HG03378 (cell line): ENCODE data around the gene ZNF705A.
"Not testable (repeated sequence)": the region's sequence is repeated elsewhere in the genome, so short reads cannot be mapped to it uniquely, and the experiment has no call there.

Experiments used
- ATAC-seq: cut with Tn5 transposase; IDR thresholded peaks from one replicate; pipeline ENCODE4 v1.9.1; 2021; ENCODE audit warnings: mild to moderate bottlenecking, moderate library complexity; ENCODE audit not compliant: unreplicated experiment

The ZNF705A gene

DNA sequence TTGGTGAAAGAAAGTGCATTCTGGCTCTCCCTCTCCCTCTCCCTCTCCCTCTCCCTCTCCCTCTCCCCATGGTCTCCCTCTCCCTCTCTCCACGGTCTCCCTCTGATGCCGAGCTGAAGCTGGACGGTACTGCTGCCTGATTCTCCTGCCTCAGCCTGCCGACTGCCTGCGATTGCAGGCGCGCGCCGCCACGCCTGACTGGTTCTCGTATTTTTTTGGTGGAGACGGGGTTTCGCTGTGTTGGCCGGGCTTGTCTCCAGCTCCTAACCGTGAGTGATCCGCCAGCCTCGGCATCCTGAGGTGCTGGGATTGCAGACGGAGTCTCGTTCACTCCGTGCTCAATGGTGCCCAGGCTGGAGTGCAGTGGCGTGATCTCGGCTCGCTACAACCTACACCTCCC, 26.5 kb downstream of the ZNF705A start:
- ATAC-seq, result not testable (repeated sequence)

DNA sequence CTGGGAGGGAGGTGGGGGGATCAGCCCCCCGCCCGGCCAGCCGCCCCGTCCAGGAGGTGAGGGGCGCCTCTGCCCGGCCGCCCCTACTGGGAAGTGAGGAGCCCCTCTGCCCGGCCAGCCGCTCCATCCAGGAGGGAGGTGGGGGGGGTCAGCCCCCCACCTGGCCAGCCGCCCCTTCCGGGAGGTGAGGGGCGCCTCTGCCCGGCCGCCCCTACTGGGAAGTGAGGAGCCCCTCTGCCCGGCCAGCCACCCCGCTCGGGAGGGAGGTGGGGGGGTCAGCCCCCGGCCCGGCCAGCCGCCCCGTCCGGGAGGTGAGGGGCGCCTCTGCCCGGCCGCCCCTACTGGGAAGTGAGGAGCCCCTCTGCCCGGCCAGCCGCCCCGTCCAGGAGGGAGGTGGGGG, 27.4 kb downstream of the ZNF705A start:
- ATAC-seq, result not testable (repeated sequence)

DNA sequence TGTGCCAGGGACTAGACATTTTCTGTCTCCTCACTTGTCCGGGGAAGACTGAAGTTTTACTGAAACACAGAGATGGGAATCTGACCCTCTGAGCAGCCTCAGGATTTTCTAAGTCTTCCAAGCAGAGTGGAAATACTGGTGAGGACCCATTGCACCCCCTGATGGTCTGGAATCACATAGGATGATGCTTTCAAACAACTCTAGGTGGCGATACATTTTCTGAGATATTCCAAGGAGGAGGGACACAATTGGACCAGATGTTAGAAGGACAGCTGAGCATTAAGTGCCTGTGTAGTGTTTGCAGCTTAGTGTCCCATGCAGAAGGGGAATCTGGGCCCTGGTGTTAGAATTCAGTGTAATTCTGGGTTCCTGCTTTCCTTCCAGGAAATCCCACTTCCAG, 31.3 kb downstream of the ZNF705A start:
- ATAC-seq, result not testable (repeated sequence)

DNA sequence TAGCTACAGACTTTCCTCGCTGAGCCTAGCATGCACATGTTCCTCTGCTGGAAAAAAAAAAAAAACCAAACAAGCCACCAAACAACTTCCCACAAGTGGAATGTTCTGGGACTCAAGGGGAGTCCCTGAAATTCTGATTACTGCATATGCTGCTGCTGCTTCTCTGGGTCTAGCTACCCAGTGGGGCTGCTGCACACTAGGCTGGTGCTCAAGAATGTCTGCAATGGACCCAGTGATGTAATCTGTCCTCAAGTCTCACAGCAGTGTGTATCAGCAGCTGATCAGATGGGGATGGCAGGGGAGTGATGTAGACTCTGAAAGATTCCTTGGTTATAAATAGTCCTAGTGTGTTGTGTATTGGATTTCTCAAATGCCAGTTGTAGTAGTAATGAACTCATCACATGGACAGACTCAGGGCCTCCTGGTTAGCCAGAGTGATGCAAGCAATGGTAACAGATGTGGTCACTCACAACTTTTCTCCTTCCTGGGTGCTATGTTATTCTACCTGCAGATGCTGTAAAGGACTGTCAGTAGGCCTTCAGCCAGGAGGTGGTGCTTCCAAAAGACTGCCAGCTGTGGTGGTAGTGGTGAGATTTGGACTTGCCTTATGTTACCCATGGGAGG, 41.0 kb downstream of the ZNF705A start:
- not testable (repeated sequence) for ATAC-seq

DNA sequence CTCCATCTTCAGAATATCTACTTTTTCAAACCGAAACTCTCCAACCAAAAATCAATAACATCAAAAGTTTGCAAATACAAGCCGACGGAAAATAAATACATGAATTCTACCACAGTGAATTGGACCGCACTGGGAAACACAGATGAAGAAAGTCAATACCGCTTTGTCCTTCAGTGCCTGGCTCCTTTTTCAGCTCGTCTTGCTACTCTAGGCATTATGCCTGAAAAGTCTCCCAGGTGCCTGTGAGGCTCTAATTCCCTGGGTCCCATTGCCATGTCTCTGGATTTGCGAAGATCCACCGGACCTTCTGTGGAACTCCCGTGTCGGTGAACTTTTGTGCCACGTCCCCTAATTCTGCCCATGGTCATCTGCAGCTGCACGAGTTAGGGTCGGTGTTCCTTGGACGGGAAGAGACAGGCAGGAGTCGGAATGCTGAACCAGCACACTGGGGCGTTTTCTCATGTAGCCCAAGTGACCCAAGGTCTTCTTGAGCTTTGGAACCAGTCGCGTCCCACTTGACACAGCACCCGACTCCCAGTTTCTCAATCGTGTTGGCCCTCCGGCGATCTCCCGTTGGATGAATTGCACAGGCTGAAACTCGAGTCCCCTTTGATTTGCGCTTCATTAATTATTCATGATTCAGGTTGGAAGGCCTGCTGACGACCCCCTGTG, 62.0 kb downstream of the ZNF705A start:
- ATAC-seq, result not testable (repeated sequence)

DNA sequence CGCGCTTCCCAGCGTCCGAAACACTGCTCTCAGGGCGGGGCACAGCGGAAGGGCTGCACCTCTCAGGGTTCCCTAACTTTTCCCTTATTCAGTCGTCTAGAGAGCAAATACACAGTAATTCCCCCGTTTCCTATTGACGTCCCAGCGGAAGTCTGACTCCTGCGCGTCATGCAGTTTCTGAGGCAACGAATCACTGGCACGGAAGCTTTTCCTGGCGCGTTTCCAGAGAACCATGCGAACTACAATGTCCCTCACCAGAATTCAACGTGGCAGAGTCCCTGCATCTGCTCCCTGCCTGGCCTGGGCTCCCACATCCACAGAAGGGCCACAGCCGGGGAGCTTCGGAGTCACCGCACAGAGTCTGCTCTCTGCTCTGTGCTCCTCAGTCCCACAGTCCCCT, 64.6 kb downstream of the ZNF705A start:
- ATAC-seq, result not testable (repeated sequence)

DNA sequence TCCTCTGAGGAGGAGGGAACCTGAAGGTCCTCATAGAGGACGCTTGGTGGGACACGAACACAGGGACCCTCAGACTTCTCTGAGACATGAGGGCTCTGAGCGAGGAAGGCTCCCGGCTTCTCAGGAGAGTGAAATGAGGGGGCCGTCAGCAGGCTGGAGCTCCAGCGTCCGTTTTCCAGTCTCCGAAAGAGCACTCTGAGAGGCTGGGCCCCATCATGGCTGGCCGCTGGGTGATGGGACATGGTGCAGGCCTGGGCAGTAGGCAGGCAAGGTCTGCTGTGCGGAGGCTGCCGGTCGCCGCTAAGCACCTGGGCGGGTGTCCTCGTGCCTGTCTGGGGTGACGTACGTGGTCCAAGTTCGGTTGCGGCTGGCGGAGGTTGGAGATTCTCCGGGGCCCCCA, 65.0 kb downstream of the ZNF705A start:
- ATAC-seq, result not testable (repeated sequence)

DNA sequence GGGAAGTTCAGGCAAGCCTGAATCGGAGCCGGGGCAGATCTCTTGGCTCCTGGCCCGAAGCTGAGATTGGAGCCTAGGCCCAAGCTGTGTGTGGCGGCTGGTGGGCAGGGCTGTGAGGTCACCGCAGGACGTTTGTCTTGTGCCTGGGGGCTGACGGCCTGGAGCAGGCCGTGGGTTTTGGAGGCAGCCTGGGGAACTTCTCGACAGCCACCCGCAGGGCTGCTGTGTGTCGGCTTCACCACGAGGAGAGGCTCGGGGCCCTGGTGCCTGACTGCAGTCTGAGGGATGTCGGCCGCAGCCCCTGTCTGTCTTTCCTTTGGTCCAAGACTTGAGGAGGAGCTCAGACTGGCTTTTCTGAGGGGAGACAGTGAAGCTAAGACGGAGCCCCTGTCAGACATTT, 65.5 kb downstream of the ZNF705A start:
- not testable (repeated sequence) for ATAC-seq

DNA sequence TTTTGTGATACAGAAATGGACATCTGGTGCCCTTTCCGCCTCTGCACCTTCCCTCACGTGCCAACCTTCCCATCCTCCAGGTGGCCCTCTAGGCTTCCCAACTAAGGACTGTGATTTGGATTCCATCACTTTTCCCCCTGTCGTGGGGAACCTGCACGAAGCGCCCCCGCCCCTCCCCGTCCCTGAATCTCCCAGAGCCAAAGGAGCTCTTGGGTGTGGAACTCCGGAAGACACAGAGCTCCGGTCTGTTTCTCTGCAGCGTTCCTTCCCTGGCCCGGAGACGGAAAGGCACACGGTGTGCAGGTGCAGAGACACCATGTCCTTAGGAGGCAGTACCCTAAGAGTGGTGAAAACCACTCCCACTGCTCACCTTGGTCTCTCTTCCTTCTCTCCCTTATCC, 66.8 kb downstream of the ZNF705A start:
- not testable (repeated sequence) for ATAC-seq

DNA sequence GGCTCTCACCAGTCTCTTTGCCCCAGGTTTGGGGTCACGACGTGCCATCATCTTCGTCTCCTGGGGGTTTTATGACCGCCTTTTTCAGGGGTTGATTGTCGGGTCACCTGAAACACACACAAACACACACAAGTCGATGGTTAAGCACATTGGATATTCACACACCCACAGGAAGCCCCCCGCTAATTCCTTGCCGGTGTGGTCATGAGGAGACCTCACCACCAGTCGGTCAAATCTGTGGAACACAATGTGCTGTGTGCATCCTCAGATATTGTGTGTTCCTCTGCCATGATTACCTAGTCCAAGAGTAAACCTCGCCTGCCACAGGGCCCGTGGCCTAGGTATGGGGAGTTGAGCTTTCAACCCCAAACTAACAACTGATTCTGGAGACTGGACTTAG, 68.0 kb downstream of the ZNF705A start:
- ATAC-seq, result not testable (repeated sequence)

DNA sequence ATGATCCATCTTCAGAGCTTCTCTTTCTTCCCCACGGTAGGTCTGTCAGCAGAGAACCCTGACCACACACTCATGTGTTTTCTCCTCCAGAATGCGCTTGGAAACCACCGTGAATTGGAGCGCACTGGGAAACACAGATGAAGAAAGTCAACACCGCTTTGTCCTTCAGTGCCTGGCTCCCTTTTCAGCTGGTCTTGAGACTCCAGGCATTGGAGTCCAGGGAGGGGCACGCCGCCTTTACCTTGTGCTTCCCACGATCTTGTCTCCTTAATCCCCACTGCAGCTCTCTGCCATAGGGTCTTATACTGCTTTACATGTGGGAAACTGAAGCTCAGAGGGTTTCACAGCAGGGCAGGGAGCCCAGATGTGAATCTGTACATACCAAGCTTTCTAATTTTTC, 69.5 kb downstream of the ZNF705A start:
- ATAC-seq, result no peak

DNA sequence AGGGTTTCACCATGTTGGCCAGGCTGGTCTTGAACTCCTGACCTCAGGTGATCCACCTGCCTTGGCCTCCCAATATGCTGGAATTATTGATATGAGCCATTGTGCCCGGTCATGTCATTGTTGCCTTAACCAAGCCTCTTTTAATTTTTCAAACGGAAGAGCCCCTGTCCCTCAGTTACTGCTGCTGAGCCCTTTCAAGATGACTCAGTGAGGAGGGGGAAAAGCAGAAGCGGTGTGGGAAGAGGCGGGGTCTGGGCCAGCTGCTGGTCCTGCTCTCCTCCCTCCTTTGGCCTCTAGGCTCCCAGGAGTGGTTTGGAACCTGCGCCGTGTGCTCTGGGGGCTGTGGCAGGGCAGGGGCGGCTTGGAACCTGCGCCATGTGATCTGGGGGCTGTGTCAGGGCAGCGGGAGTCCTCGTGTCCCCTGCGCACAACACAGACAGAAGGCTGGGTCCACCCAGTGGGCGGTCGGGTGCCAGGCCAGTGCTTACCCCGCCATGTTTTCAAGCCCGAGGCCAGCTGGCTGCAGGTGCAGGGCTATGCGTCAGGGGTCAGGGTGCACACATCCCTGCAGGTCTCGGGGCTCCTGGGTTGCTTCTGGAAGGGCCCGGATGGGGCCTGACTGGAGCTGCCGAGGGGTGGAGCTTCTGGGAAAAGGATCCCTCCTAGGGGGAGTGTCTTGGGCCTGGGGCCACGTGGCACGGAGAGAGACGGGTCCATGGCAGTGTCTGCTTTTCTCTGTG, 70.3 kb downstream of the ZNF705A start, which contains the start of gene FAM90A1:
TSS of gene FAM90A1 (minus strand) at position 627 of the 740 bp plus-strand sequence. CDS start 2,786 bp downstream, outside the sequence.
- ATAC-seq, result not testable (repeated sequence)

DNA sequence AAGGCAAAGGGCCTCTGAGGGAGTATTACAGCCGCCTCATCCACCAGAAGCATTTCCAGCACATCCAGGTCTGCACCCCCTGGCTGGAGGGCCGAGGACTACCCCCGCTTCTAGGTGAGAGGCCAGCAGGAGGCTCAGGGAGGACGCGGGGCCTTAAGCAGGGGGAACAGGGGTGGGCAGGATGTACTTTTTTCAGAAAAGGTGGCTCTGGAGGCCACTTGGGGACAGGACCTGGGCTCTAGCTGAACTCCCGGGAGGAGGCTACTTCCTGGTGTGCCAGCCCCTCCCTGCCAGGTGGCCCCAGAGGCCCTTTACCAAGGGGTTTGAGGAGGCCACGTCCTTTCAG, 70.9 kb downstream of the ZNF705A start:
- ATAC-seq, result not testable (repeated sequence)

DNA sequence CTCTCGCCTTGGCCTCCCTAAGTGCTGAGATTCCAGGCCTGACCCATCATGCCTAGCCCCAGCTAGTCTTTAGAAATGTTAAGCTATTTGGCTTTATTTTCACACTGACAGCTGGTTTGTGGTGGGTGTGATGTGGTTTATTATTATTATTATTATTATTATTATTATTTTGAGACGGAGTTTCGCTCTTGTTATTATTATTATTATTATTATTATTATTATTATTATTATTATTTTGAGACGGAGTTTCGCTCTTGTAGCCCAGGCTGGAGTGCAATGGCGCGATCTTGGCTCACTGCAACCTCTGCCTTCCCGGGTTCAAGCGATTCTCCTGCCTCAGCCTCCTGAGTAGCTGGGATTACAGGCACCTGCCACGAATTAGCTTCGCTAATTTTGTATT, 71.8 kb downstream of the ZNF705A start:
- ATAC-seq, result not testable (repeated sequence)

DNA sequence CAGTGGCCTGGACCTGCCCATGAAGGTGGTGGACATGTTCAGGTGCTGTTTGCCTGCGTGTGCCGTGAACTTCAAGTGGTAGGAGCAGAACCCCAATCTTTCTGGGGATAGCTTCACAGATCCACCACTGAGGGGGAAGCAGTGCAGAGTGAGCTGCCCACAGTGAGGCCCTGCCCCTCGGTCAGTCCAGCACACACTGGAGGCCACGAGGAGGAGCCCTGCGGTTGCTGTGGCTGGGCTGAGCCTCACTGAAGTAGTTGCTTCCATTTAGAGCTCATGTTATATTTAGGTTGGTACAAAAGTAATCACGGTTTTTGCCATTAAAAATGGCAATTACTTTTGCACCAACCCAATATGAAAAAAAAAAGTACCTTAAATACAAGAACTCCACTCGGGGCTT, 72.7 kb downstream of the ZNF705A start:
- ATAC-seq, result not testable (repeated sequence)
